Keratinocyte (primary cell): ENCODE data around the gene DSCAML1. TPM values are rescaled to one million over a fixed set of nuclear protein-coding genes. Genes with fewer than 3 reads are reported as not detected.
A peak's percentile ranks its signal among the peaks of the same experiment; 100 is the strongest.

ENCODE experiments used
- DNase-seq: peaks from one replicate; pipeline ENCODE4 v3.0.0-alpha.2; 2011; ENCODE audit warnings: low read depth, missing footprints, low spot score
- FAIRE-seq: peaks from 2 replicates; lab custom pipeline; 2011; peaks lifted over from hg19 to GRCh38; lab: Jason Lieb, UNC
- H2AFZ ChIP-seq: 2 replicates; pipeline ENCODE4 v1.6.0; 2012; ENCODE audit warnings: low read length, control low read depth, inconsistent platforms; ENCODE audit not compliant: control insufficient read depth
- H3K27ac ChIP-seq: 2 replicates; pipeline ENCODE4 v1.5.1; 2011; ENCODE audit warnings: low read length; ENCODE audit not compliant: control insufficient read depth, insufficient read depth
- H3K27me3 ChIP-seq: 3 replicates; pipeline ENCODE4 v1.6.0; 2011; ENCODE audit warnings: low read length; ENCODE audit not compliant: control insufficient read depth, insufficient read depth; ENCODE audit errors: extremely low read depth
- H3K36me3 ChIP-seq, 2 experiments: 2 replicates in 1 of 2; 3 replicates in 1 of 2; pipeline ENCODE4 v1.5.1; 2011; ENCODE audit warnings: low read length in 2 of 2, mild to moderate bottlenecking in 1 of 2; ENCODE audit not compliant: control insufficient read depth in 2 of 2, insufficient read depth in 2 of 2; ENCODE audit errors: extremely low read depth in 1 of 2
- H3K4me1 ChIP-seq: 3 replicates; pipeline ENCODE4 v1.5.1; 2011; ENCODE audit warnings: low read length; ENCODE audit not compliant: control insufficient read depth, insufficient read depth; ENCODE audit errors: extremely low read depth
- H3K4me2 ChIP-seq: 3 replicates; pipeline ENCODE4 v1.6.0; 2011; ENCODE audit warnings: low read depth, low read length; ENCODE audit not compliant: control insufficient read depth, insufficient read depth; ENCODE audit errors: extremely low read depth
- H3K4me3 ChIP-seq, 3 experiments: fragments of 200-600 bp in 1 of 3; sonication (generic) in 1 of 3; 2 replicates in 2 of 3; 3 replicates in 1 of 3; pipeline ENCODE4 v1.5.1; 2011 to 2016; ENCODE audit warnings: low read length in 3 of 3, mild to moderate bottlenecking in 3 of 3, control low read depth in 2 of 3, inconsistent platforms in 1 of 3, low read depth in 1 of 3, mixed read lengths in 1 of 3, mixed run types in 1 of 3, moderate library complexity in 1 of 3; ENCODE audit not compliant: control insufficient read depth in 2 of 3, insufficient read depth in 2 of 3; ENCODE audit errors: extremely low read depth in 1 of 3
- H3K79me2 ChIP-seq: 2 replicates; pipeline ENCODE4 v1.6.0; 2012; ENCODE audit warnings: low read length; ENCODE audit not compliant: control insufficient read depth, insufficient read depth
- H3K9ac ChIP-seq: 3 replicates; pipeline ENCODE4 v1.6.0; 2011; ENCODE audit warnings: low read length; ENCODE audit not compliant: control insufficient read depth, insufficient read depth; ENCODE audit errors: extremely low read depth
- H3K9me1 ChIP-seq: 3 replicates; pipeline ENCODE4 v1.6.0; 2011; ENCODE audit warnings: low read length; ENCODE audit not compliant: control insufficient read depth, insufficient read depth; ENCODE audit errors: extremely low read depth
- H3K9me3 ChIP-seq: 2 replicates; pipeline ENCODE4 v1.5.1; 2012; ENCODE audit warnings: low read depth, low read length; ENCODE audit not compliant: control insufficient read depth
- H4K20me1 ChIP-seq: 3 replicates; pipeline ENCODE4 v1.6.0; 2011; ENCODE audit warnings: low read length; ENCODE audit not compliant: control insufficient read depth, insufficient read depth; ENCODE audit errors: extremely low read depth
- EZH2 ChIP-seq: IDR thresholded peaks from one replicate; pipeline ENCODE4 v1.6.1; 2012; ENCODE audit warnings: inconsistent platforms, mild to moderate bottlenecking, low read length, moderate library complexity
- dilution Hi-C: fragments of 300-500 bp; cut with MboI; formaldehyde crosslinking; loops from one replicate; pipeline ENCODE4 v1.7.0; 2020; ENCODE audit warnings: low sequenced_read_pairs; ENCODE audit not compliant: extremely low pct_ligation_motif_present
- polyA plus RNA-seq, 5 experiments: library from polyadenylated mRNA; depleted of rRNA in 3 of 5; stranded (reverse) in 3 of 5; stranded (forward) in 1 of 5; unstranded in 1 of 5; fragments of >200 nt; gene quantifications; 1 replicate in 1 of 5; 2 replicates in 3 of 5; 3 replicates in 1 of 5; pipeline versions ENCODE4 v1.2.1 to v1.2.3, GENCODE V29; 2011 to 2012; ENCODE audit warnings: missing spikeins in 2 of 5, low read depth in 1 of 5, low replicate concordance in 1 of 5
- TF ChIP-seq, protein P1 (sequence below), 3 experiments: IDR thresholded peaks in 1 of 3; conservative IDR thresholded peaks in 1 of 3; optimal IDR thresholded peaks in 1 of 3; 2 replicates in 2 of 3; 3 replicates in 1 of 3; pipeline versions ENCODE3 to v1.5.1; 2011; ENCODE audit warnings: low read length in 3 of 3, mild to moderate bottlenecking in 3 of 3, moderate library complexity in 2 of 3, control low read depth in 1 of 3, inconsistent platforms in 1 of 3; ENCODE audit not compliant: insufficient read depth in 2 of 3; ENCODE audit errors: extremely low read depth in 1 of 3

DSCAML1 gene
- polyA plus RNA-seq, 1 donor (not counting 4 experiments of a cell fraction or from before 2014, with no cell fraction given), result not detected

DNA sequence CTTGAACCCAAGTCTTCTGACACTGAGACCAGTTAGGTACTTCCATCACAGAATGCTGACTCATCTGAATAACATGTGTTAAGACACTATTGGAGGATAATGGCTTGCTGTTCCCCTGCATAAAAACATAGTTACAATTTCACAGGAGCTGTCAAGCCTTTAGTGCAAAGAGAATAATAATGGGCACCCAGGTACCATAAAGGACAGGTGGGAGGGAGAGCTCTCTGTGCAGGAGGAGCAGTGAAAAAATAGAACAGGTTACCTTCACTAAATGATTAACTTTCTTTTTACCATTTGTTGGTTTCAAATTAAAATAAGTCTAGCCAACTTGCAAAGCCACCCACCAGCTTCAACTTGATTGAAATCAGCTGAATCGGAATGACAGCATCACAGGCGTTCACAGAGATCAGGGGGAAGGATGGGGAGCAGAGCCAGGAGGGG is 173.2 kb downstream of the DSCAML1 start:
- H3K9ac ChIP-seq, result no peak overlapping the region
- TF ChIP-seq, protein P1, sequence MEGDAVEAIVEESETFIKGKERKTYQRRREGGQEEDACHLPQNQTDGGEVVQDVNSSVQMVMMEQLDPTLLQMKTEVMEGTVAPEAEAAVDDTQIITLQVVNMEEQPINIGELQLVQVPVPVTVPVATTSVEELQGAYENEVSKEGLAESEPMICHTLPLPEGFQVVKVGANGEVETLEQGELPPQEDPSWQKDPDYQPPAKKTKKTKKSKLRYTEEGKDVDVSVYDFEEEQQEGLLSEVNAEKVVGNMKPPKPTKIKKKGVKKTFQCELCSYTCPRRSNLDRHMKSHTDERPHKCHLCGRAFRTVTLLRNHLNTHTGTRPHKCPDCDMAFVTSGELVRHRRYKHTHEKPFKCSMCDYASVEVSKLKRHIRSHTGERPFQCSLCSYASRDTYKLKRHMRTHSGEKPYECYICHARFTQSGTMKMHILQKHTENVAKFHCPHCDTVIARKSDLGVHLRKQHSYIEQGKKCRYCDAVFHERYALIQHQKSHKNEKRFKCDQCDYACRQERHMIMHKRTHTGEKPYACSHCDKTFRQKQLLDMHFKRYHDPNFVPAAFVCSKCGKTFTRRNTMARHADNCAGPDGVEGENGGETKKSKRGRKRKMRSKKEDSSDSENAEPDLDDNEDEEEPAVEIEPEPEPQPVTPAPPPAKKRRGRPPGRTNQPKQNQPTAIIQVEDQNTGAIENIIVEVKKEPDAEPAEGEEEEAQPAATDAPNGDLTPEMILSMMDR (optimal IDR thresholded peaks at IDR 0.05 in 1 of 3, IDR thresholded peaks at IDR 0.05 in 1 of 3, conservative IDR thresholded peaks at IDR 0.05 in 1 of 3; ENCODE audit: extremely low read depth in 1 of 3, insufficient read depth in 2 of 3, low read length in 3 of 3), result no peak
- no peak for TF ChIP-seq EZH2
- DNase-seq, result no peak
- H3K27me3 ChIP-seq, result peaks cover 7% of the 10 kb centered on the region
- H3K4me3 ChIP-seq, result no peak overlapping the region
- H3K27ac ChIP-seq, result no peak overlapping the region
- no peaks in the 10 kb centered on the region for H3K9me3 ChIP-seq
- dilution Hi-C loops, result no loop called here
- H2AFZ ChIP-seq, result no peak overlapping the region
- no peaks in the 10 kb centered on the region for H3K9me1 ChIP-seq
- H3K36me3 ChIP-seq, result no peaks in the 10 kb centered on the region
- H3K4me1 ChIP-seq, result no peaks in the 10 kb centered on the region
- no peaks in the 10 kb centered on the region for H3K79me2 ChIP-seq
- H4K20me1 ChIP-seq, result no peaks in the 10 kb centered on the region
- FAIRE-seq, result no peak
- H3K4me2 ChIP-seq, result no peak overlapping the region

DNA sequence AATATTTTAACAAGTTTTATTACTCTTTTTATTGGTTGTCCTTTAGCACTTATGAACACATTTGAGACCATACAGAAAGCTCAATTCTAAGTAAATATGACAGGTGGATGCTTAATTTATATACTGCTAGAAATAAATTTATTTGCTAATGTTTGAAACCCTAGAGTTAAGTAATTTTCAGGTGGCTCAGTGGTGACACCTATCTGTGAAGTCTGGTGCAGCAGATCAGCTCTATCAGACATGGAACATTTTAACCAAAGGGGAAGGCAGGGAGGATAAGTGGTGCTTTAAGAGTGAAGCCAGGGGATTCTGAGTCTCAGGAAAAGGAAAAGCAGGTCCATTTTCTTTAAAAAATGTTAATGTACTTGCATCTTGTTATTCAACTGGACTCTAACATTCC is 175.8 kb downstream of the DSCAML1 start:
- no peak overlapping the region for H2AFZ ChIP-seq
- dilution Hi-C loops, result no loop called here
- no peaks in the 10 kb centered on the region for H3K36me3 ChIP-seq
- no peak overlapping the region for H3K9ac ChIP-seq
- FAIRE-seq, result no peak
- no peak for DNase-seq
- no peaks in the 10 kb centered on the region for H3K9me1 ChIP-seq
- H3K4me3 ChIP-seq, result no peak overlapping the region
- H3K79me2 ChIP-seq, result no peaks in the 10 kb centered on the region
- no peak overlapping the region for H3K27ac ChIP-seq
- no peak for TF ChIP-seq EZH2
- TF ChIP-seq, protein P1 (optimal IDR thresholded peaks at IDR 0.05 in 1 of 3, IDR thresholded peaks at IDR 0.05 in 1 of 3, conservative IDR thresholded peaks at IDR 0.05 in 1 of 3; ENCODE audit: extremely low read depth in 1 of 3, insufficient read depth in 2 of 3, low read length in 3 of 3), result peak; percentile 47 to 65 (median 57)
- no peak overlapping the region for H3K4me2 ChIP-seq
- H4K20me1 ChIP-seq, result no peaks in the 10 kb centered on the region
- H3K27me3 ChIP-seq, result peaks cover 3% of the 10 kb centered on the region
- no peaks in the 10 kb centered on the region for H3K9me3 ChIP-seq
- H3K4me1 ChIP-seq, result no peaks in the 10 kb centered on the region
